Neural progenitor cell (in vitro differentiated cells): ENCODE data around the gene STAM. TPM values are rescaled to one million over a fixed set of nuclear protein-coding genes. Genes with fewer than 3 reads are reported as not detected.
A peak's percentile ranks its signal among the peaks of the same experiment; 100 is the strongest.

Experiments
- DNase-seq: peaks from one replicate; pipeline ENCODE4 v3.0.0-alpha.2; 2016; ENCODE audit warnings: low spot score
- H2AFZ ChIP-seq: fragments of 200-600 bp; sonication (generic); replicated peaks from 2 replicates; pipeline ENCODE4 v1.6.1; 2016; ENCODE audit warnings: antibody characterized with exemption
- H3F3A ChIP-seq: fragments of 200-600 bp; sonication (generic); 2 replicates; pipeline ENCODE4 v1.6.1; 2016; ENCODE audit warnings: antibody characterized with exemption, low read depth
- H3K27ac ChIP-seq: fragments of 200-600 bp; sonication (generic); 2 replicates; pipeline ENCODE4 v1.5.1; 2016; ENCODE audit warnings: mild to moderate bottlenecking
- H3K27me3 ChIP-seq: fragments of 200-600 bp; sonication (generic); 2 replicates; pipeline ENCODE4 v1.6.1; 2016; ENCODE audit warnings: mild to moderate bottlenecking, moderate library complexity
- H3K36me3 ChIP-seq: fragments of 200-600 bp; sonication (generic); 2 replicates; pipeline ENCODE4 v1.5.1; 2016
- H3K4me1 ChIP-seq: fragments of 200-600 bp; sonication (generic); 2 replicates; pipeline ENCODE4 v1.6.1; 2016; ENCODE audit warnings: mixed run types
- H3K4me2 ChIP-seq: fragments of 200-600 bp; sonication (generic); 2 replicates; pipeline ENCODE4 v1.6.1; 2016
- H3K4me3 ChIP-seq: fragments of 200-600 bp; sonication (generic); 2 replicates; pipeline ENCODE4 v1.5.1; 2016
- H3K79me2 ChIP-seq: fragments of 200-600 bp; sonication (generic); 2 replicates; pipeline ENCODE4 v1.6.1; 2016; ENCODE audit warnings: low read depth
- H3K9ac ChIP-seq: fragments of 200-600 bp; sonication (generic); 2 replicates; pipeline ENCODE4 v1.6.1; 2016
- H3K9me3 ChIP-seq: fragments of 200-600 bp; sonication (generic); 2 replicates; pipeline ENCODE4 v1.5.1; 2016; ENCODE audit warnings: low read depth
- H4K20me1 ChIP-seq: fragments of 200-600 bp; sonication (generic); 2 replicates; pipeline ENCODE4 v1.6.1; 2016; ENCODE audit warnings: low read depth
- H3K27ac Mint-ChIP-seq: 3 replicates; pipeline ENCODE4 v1.8.0; 2021; ENCODE audit warnings: mixed read lengths
- H3K27me3 Mint-ChIP-seq: 2 replicates; pipeline ENCODE4 v1.8.0; 2022; ENCODE audit warnings: low read depth, mild to moderate bottlenecking, inconsistent platforms, moderate library complexity, mixed read lengths; ENCODE audit not compliant: insufficient read depth
- H3K36me3 Mint-ChIP-seq: 3 replicates; pipeline ENCODE4 v1.8.0; 2021; ENCODE audit warnings: mixed read lengths
- H3K4me1 Mint-ChIP-seq: 3 replicates; pipeline ENCODE4 v1.8.0; 2021; ENCODE audit warnings: mixed read lengths
- H3K4me3 Mint-ChIP-seq: 3 replicates; pipeline ENCODE4 v1.8.0; 2021; ENCODE audit warnings: mild to moderate bottlenecking, moderate library complexity, mixed read lengths
- H3K9me3 Mint-ChIP-seq: 3 replicates; pipeline ENCODE4 v1.8.0; 2020; ENCODE audit warnings: mixed read lengths
- EZH2 ChIP-seq: fragments of 200-600 bp; sonication (generic); IDR thresholded peaks from 2 replicates; pipeline ENCODE4 v1.6.1; 2017; ENCODE audit warnings: antibody characterized with exemption, mild to moderate bottlenecking, moderate library complexity
- EZH2phosphoT487 ChIP-seq: fragments of 200-600 bp; sonication (generic); IDR thresholded peaks from 2 replicates; pipeline ENCODE4 v1.6.1; 2017; ENCODE audit warnings: antibody characterized with exemption
- total RNA-seq: library from RNA; depleted of rRNA; stranded (reverse); fragments of >200 nt; gene quantifications from 2 replicates; pipeline ENCODE4 v1.2.3, GENCODE V29; 2015; ENCODE audit warnings: low replicate concordance
- TF ChIP-seq, protein P1 (sequence below): fragments of 200-600 bp; sonication (generic); IDR thresholded peaks from 2 replicates; pipeline ENCODE4 v1.5.1; 2017; ENCODE audit warnings: antibody characterized with exemption, mild to moderate bottlenecking

STAM gene
- total RNA-seq, 1 donor from 2014 or later: 43.2 TPM

DNA sequence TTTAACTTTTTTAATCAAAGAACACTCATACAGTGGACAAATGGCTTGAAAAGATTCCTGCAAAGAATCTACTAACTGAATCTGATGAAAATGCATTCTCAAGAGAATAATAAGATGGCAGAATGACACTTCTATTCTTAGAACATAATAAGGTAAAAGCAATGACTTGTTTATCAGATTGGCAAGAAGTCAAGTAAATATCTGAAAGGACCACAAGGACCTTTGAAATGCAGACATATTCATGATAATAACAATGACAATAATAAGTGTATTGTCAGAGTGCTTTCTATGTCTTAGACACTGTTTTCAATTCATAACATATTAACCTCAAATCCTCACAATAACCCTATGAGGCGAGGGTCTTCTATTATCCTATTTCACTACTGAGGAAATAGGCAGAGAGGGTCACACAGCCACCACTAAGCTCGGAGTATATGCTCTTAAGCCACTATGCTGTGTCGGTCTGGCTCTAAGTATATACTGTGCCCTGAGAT lies 37.4 kb upstream of the STAM start:
- TF ChIP-seq EZH2phosphoT487 (no peak), EZH2 (no peak)
- TF ChIP-seq, protein P1, sequence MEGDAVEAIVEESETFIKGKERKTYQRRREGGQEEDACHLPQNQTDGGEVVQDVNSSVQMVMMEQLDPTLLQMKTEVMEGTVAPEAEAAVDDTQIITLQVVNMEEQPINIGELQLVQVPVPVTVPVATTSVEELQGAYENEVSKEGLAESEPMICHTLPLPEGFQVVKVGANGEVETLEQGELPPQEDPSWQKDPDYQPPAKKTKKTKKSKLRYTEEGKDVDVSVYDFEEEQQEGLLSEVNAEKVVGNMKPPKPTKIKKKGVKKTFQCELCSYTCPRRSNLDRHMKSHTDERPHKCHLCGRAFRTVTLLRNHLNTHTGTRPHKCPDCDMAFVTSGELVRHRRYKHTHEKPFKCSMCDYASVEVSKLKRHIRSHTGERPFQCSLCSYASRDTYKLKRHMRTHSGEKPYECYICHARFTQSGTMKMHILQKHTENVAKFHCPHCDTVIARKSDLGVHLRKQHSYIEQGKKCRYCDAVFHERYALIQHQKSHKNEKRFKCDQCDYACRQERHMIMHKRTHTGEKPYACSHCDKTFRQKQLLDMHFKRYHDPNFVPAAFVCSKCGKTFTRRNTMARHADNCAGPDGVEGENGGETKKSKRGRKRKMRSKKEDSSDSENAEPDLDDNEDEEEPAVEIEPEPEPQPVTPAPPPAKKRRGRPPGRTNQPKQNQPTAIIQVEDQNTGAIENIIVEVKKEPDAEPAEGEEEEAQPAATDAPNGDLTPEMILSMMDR: no peak
- H3K36me3 Mint-ChIP-seq: no peaks in the 10 kb centered on the region

DNA sequence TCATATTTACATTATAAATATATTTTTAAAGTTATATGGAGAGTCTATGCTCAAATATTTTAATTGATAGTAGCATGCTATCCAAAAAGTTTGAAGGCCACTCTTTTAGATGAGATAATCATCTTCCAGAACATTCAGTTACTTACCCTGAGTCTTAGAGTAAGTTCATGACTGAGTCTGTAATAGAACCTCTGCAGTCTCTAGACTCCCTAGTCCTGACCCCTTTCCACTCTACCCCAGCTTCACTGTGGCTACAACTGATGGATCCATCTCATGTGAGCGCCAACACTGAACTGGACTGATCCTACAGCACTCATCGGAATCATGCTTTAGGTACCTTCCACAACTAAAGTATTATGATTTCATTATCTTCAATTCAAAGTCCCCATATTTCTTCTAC lies 36.9 kb upstream of the STAM start:
- Histone ChIP-seq H3F3A (no peaks in the 10 kb centered on the region), H3K4me1 (no peaks in the 10 kb centered on the region), H3K79me2 (no peaks in the 10 kb centered on the region), H2AFZ (no peak overlapping the region), H4K20me1 (no peaks in the 10 kb centered on the region), H3K27ac (no peak overlapping the region), H3K9ac (no peak overlapping the region), H3K4me2 (no peak overlapping the region), H3K4me3 (no peak overlapping the region), H3K36me3 (no peaks in the 10 kb centered on the region), H3K9me3 (no peaks in the 10 kb centered on the region), H3K27me3 (no peaks in the 10 kb centered on the region)
- Mint-ChIP-seq H3K36me3 (no peaks in the 10 kb centered on the region), H3K9me3 (no peaks in the 10 kb centered on the region), H3K27me3 (peaks cover 1% of the 10 kb centered on the region), H3K27ac (no peak overlapping the region), H3K4me1 (no peaks in the 10 kb centered on the region), H3K4me3 (no peak overlapping the region)
- DNase-seq: no peak
- TF ChIP-seq EZH2: no peak
- TF ChIP-seq, protein P1: no peak

More for the DNA sequence above, 37.4 kb upstream of the STAM start:
- no peaks in the 10 kb centered on the region for H3K27me3 ChIP-seq
- no peak overlapping the region for H3K4me2 ChIP-seq
- no peak overlapping the region for H3K9ac ChIP-seq
- H3K27ac Mint-ChIP-seq: no peak overlapping the region
- H3K36me3 ChIP-seq: no peaks in the 10 kb centered on the region
- no peaks in the 10 kb centered on the region for H3K4me1 ChIP-seq
- no peaks in the 10 kb centered on the region for H3K9me3 ChIP-seq
- no peak overlapping the region for H2AFZ ChIP-seq
- peaks cover 3% of the 10 kb centered on the region for H3K27me3 Mint-ChIP-seq
- H3K4me1 Mint-ChIP-seq: no peaks in the 10 kb centered on the region
- H3K4me3 ChIP-seq: no peak overlapping the region
- H3K4me3 Mint-ChIP-seq: no peak overlapping the region
- H4K20me1 ChIP-seq: no peaks in the 10 kb centered on the region
- no peaks in the 10 kb centered on the region for H3K79me2 ChIP-seq
- DNase-seq: no peak
- no peak overlapping the region for H3K27ac ChIP-seq
- no peaks in the 10 kb centered on the region for H3F3A ChIP-seq
- no peaks in the 10 kb centered on the region for H3K9me3 Mint-ChIP-seq

DNA sequence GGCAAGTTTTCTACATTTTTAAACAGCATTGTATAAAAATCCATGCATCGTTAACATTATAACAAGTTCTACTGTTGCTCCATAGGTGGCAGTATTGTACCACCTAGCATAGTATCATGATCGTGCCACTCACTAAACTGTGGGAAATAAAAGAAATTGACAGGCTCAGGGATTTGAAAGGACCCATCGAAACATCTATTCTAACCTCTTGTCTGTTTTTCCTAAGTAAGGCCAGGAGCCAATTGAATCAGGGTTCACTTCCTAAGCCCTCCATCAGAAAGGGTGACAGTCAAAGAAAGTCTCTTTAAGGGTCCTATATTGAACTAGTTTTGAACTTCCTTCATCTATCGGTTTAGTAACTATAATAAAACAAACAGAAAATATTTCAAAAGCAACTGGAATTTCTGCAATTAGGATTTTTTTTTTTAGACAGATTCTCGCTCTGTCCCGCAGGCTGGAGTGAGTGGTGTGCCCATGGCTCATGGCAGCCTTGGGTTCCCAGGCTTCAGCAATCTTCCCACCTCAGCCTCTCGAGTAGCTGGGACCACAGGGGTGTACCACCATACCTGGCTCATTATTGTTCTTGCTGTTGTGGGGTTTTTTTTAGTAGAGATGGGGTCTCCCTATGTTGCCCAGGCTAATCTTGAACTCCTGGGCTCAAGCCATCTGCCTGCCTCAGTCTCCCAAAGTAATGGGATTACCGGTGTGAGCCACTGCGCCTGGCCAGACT lies 36.2 kb upstream of the STAM start:
- no peaks in the 10 kb centered on the region for H3K36me3 ChIP-seq
- H3K4me2 ChIP-seq: no peak overlapping the region
- no peaks in the 10 kb centered on the region for H3K9me3 ChIP-seq
- H2AFZ ChIP-seq: no peak overlapping the region
- H3K4me1 Mint-ChIP-seq: no peaks in the 10 kb centered on the region
- no peaks in the 10 kb centered on the region for H3K79me2 ChIP-seq
- no peak overlapping the region for H3K4me3 Mint-ChIP-seq
- no peak overlapping the region for H3K4me3 ChIP-seq
- H3K9me3 Mint-ChIP-seq: no peaks in the 10 kb centered on the region
- H3K27me3 Mint-ChIP-seq: no peaks in the 10 kb centered on the region
- no peak overlapping the region for H3K9ac ChIP-seq
- H3K27me3 ChIP-seq: no peaks in the 10 kb centered on the region
- no peaks in the 10 kb centered on the region for H3K4me1 ChIP-seq
- no peaks in the 10 kb centered on the region for H3K36me3 Mint-ChIP-seq
- no peak overlapping the region for H3K27ac Mint-ChIP-seq
- no peaks in the 10 kb centered on the region for H3F3A ChIP-seq
- TF ChIP-seq EZH2 (no peak), EZH2phosphoT487 (no peak)
- TF ChIP-seq, protein P1: peak; percentile 95
- peak; percentile 78 for DNase-seq
- no peak overlapping the region for H3K27ac ChIP-seq
- H4K20me1 ChIP-seq: no peaks in the 10 kb centered on the region
